HG03469 (cell line): Measurements from ENCODE around the gene SPDYE6.
"Not testable (repeated sequence)": the region's sequence is repeated elsewhere in the genome, so short reads cannot be mapped to it uniquely, and the experiment has no call there.

Source experiments
- ATAC-seq: cut with Tn5 transposase; IDR thresholded peaks from one replicate; pipeline ENCODE4 v1.9.1; 2021; ENCODE audit warnings: mild to moderate bottlenecking, moderate library complexity, moderate number of reproducible peaks; ENCODE audit not compliant: unreplicated experiment

The SPDYE6 gene

GRCh38 chr7:102364394-102364886 lies 8.2 kb upstream of the SPDYE6 start:
- ATAC-seq, result not testable (repeated sequence)

GRCh38 chr7:102363549-102364393 lies 7.5 kb upstream of the SPDYE6 start:
- peak; percentile 97 for ATAC-seq

- ATAC-seq, result not testable (repeated sequence)
Measured at GRCh38 chr7:102346983-102347382, 9.3 kb downstream of the SPDYE6 start.

DNA sequence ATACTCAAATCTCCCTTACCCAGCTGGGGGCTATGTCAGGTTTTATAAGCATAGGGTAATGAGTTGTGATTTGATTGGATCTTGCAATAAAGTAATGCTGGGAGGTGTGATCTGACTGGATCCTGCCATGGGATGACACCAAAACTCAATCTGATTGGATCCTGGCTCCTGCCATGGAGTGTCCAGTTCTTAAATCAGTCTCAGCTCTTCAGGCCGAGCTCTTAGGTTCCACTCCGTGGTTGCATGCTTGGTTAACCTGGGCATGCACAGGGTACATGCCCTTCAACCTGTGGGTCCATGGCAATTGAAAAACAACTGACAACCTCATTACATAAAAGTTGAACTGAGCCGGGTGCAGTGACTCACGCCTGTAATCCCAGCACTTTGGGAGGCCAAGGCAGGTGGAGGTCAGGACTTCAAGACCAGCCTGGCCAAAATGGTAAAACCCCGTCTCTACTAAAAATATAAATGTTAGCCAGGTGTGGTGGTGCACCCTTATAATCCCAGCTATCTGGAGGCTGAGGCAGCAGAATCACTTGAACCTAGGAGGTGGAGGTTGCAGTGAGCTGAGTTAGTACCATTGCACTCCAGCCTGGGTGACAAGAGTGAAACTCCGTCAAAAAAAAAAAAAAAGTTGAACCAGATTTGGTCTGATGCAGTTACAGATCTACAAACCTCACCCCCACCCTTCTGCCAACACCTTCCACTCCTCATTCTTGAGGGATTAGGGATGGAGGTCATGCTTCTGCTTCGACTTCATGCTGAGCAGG lies 15.5 kb downstream of the SPDYE6 start:
- ATAC-seq, result not testable (repeated sequence)

DNA sequence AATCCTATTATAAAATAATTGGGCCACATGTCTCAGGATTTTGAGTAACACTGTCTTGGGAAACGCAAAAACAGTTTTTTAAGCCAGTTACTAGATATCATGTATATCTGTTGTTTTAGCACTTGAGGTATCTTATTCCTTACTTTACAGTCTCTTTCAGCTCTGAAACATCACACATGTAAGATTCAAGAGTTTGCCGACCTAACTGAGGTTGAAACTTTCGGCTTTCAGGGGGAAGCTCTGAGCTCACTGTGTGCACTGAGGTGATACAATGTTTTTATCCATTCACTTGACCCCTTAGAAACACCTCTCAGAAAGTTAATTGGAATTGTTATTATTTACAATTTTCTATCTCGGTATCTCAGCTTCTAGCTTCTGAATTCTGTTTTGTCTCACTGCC lies 18.8 kb downstream of the SPDYE6 start:
- ATAC-seq, result not testable (repeated sequence)

DNA sequence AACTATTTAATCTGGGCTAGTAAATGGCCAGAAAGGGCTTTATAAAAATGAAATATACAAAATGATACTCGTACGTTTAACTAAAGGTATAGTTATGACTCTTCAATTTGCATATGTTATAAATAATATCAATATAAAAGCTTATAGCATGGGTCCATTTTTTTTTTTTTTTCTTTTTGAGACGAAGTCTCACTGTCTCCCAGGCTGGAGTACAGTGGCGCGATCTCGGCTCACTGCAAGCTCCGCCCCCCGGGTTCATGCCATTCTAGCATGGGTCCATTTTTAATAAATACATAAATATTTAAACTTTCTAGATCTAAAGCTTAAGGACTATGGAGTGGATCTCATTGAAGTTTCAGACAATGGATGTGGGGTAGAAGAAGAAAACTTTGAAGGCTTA lies 19.2 kb downstream of the SPDYE6 start:
- ATAC-seq, result not testable (repeated sequence)

DNA sequence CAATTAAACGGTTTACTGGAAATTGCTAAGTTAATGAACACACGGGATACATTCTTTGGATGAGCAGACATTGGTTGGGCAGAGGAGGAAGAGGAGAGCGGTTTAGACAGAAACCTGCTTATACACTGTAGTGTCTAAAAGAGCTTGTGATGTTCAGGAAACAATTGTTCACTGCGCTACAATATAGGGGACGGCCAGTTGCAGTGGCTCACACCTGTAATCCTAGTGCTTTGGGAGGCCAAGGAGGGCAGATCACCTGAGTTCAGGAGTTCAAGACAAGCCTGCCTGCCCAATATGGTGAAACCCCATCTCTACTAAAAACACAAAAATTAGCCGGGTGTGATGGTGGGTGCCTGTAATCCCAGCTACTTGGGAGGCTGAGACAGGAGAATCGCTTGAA lies 20.7 kb downstream of the SPDYE6 start:
- not testable (repeated sequence) for ATAC-seq

DNA sequence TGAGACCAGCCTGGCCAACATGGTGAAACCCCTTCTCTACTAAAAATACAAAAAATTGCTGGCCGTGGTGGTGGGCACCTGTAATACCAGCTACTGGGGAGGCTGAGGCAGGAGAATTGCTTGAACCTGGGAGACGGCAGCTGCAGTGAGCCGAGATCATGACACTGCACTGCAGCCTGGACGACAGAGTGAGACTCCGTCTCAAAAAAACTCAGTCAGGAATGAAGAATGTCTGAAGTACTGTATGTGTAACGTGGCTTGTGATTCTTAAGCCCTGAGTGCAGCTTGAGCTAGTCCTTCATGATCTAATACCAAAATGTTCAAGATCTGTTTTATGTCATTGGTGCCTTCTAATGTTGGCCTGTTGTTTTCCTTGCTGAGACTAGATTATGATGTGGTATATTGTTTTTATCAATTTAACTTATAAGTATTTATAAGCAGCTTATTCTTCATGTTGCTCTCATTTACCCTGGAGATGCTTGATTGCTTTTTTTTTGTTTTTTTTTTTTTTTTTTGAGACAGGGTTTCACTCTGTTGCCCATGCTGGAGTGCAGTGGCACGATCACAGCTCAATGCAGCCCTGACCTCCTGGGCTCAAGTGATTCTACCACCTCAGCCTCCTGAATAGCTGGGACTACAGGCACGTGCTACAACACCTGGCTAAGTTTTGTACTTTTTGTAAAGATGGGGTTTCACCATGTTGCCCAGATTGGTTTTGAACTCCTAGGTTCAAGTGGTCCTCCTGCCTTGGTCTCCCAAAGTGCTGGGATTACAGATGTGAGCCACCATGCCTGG lies 25.4 kb downstream of the SPDYE6 start:
- not testable (repeated sequence) for ATAC-seq

DNA sequence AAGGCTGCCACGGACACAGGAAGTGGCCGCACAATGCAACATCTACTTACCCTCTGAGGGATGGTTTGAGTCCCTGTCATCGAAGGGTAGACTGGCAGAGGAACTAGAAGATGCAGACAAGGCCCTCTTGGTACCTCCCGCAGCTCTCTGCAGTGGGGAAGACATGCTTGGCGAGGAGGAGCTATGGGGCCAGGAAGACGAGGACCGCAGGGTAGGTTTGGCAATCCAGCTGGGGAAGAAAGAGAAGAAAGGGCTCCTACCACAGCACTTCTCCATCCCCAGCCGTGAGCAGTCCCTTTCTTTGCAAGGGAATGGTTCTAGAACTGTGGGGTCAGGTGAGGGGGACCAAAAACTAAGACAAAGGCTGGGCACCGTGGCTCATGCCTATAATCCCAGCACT lies 26.9 kb downstream of the SPDYE6 start:
- not testable (repeated sequence) for ATAC-seq

DNA sequence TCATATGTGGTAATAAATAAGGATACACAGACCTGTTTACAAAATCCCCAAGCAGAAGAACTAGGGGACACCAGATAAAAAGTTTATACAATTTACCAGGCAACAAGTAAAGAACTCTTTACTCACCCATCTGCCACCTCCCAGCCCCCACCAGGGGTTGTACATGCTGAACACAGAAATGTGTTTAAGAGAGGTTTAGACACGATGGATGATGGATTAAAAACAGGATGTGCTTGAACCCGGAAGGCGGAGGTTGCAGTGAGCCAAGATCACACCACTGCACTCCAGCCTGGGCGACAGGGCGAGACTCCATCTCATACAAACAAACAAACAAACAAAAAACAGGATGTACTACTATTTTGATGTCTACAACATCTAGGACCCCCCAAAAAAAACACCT lies 27.4 kb downstream of the SPDYE6 start:
- ATAC-seq, result not testable (repeated sequence)

GRCh38 chr7:102327183-102327582 lies 29.1 kb downstream of the SPDYE6 start:
- ATAC-seq, result not testable (repeated sequence)

GRCh38 chr7:102326157-102326889 lies 29.9 kb downstream of the SPDYE6 start:
- ATAC-seq, result no peak

DNA sequence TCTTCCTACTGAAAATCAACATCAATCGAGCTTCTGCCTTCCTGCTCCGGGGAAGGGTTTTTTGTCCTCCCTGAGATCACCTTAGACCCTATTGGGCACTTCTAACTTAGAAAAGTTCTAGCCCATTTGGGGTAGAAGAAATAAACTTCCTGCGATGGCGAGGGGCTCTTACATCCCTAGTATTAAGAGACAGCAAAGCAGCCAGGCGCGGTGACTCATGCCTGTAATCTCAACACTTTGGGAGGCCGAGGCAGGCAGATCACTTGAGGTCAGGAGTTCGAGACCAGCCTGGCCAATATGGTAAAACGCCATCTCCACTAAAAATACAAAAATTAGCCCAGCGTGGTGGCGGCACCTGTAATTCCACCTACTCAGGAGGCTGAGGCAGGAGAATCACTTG lies 31.1 kb downstream of the SPDYE6 start:
- ATAC-seq, result not testable (repeated sequence)

DNA sequence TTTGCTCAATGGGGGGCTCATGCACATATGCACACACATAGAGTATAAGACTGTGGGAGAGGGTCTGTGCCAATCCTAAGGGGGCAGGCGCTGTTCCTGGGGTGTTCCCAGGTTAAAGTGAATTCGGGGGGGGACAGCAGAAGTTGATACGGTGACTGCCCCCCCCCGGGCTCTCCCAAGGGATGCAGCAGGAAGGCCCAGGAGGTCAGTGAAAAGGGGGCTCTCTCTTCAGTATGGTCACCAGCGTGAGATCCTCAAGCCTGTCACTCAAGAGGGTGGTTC lies 32.4 kb downstream of the SPDYE6 start:
- ATAC-seq, result no peak

DNA sequence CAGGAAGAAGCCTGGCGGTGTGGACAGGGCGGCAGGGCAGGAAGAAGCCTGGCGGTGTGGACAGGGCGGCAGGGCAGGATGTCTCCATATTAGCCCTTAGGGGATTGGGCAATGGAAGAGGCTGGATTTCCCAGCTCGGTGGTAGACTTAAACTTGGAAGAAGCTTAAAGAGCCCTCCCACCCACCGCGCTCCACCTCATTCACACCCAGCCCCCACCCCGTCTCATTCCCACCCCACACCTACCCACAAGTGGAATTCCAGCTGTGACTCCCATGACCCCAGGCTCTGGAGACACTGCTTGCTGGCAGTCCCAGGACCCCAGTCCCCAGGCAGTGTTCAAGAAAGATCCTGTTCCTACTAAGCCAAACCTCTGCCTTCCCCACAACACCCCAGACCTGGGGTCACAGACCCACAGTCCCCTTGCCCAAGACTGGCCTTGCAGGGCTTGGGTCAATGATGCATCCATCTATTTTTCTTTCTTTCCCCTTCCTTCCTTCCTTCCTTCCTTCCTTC lies 34.0 kb downstream of the SPDYE6 start:
- no peak for ATAC-seq

- ATAC-seq, result no peak
Measured at GRCh38 chr7:102321351-102322201, 34.7 kb downstream of the SPDYE6 start.

GRCh38 chr7:102320601-102321350 lies 35.5 kb downstream of the SPDYE6 start:
- ATAC-seq, result no peak

GRCh38 chr7:102320181-102320580 lies 36.1 kb downstream of the SPDYE6 start:
- ATAC-seq, result no peak

GRCh38 chr7:102319671-102320070 lies 36.6 kb downstream of the SPDYE6 start:
- ATAC-seq, result no peak
